ENCODE results near the gene NDFIP1.

GRCh38 chr5:142091012-142091411 is 17.6 kb upstream of the NDFIP1 start:
- TF ChIP-seq CTCF (IDR thresholded peaks at IDR 0.05; ENCODE audit: control extremely low read depth in 1 of 3, insufficient read depth in 1 of 3, low read depth in 1 of 3, low read length in 3 of 3), result no peak
- no peak for TF ChIP-seq ATF2 (IDR thresholded peaks at IDR 0.05; ENCODE audit: low read length)
